ENCODE results near the gene GPR25.

- TF ChIP-seq NFYA (IDR thresholded peaks at IDR 0.05; ENCODE audit: borderline replicate concordance, low read depth, low read length) (no peak), SMC3 (IDR thresholded peaks at IDR 0.05; ENCODE audit: borderline replicate concordance, low read length) (no peak)
Measured at GRCh38 chr1:200918006-200918405, 45.2 kb downstream of the GPR25 start.
